Measurements from ENCODE around the gene ARF3.
A peak's percentile ranks its signal among the peaks of the same experiment; 100 is the strongest.

The ARF3 gene

DNA sequence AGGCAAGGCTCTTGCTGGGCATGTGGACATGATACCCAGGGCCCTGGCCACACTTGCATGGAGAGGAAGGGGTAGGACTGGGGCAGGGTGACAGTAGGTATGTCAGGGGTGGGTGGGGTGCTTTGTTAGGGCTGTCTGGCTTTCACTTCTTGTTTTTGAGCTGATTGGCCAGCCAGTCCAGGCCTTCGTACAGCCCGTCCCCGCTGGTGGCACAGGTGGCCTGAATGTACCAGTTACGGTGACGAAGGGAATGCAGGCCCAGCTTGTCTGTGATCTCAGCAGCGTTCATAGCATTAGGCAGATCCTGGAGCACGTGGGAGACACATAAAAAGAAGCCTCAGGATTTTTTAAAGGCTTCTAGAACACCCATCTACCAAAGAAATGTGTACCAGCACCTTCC, 18.5 kb downstream of the ARF3 start:
- FAIRE-seq (no peak), DNase-seq (ENCODE audit: insufficient read length, low spot score) (no peak)
- TF ChIP-seq, protein P1, sequence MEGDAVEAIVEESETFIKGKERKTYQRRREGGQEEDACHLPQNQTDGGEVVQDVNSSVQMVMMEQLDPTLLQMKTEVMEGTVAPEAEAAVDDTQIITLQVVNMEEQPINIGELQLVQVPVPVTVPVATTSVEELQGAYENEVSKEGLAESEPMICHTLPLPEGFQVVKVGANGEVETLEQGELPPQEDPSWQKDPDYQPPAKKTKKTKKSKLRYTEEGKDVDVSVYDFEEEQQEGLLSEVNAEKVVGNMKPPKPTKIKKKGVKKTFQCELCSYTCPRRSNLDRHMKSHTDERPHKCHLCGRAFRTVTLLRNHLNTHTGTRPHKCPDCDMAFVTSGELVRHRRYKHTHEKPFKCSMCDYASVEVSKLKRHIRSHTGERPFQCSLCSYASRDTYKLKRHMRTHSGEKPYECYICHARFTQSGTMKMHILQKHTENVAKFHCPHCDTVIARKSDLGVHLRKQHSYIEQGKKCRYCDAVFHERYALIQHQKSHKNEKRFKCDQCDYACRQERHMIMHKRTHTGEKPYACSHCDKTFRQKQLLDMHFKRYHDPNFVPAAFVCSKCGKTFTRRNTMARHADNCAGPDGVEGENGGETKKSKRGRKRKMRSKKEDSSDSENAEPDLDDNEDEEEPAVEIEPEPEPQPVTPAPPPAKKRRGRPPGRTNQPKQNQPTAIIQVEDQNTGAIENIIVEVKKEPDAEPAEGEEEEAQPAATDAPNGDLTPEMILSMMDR (IDR thresholded peaks at IDR 0.05; ENCODE audit: insufficient read depth, missing control alignments), result no peak

DNA sequence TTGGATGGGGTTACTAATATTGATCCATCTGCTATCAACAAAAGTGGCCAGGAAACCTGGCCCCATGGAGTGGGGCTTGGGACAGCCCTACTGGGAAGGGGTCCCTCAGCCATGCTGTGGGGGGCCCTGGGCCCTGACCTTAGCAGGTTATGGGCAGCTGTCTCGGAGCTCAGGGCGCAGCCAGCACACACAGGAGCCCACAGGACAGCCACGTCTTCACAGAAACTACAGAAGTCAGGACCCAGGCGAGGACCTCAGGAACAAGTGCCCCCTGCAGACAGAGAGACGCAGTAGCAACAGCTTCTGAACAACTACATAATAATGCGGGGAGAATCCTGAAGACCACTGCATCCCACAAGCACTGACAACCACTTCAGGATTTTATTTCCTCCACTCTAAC, 20.1 kb downstream of the ARF3 start:
- FAIRE-seq (no peak), DNase-seq (ENCODE audit: insufficient read length, low spot score) (no peak)

DNA sequence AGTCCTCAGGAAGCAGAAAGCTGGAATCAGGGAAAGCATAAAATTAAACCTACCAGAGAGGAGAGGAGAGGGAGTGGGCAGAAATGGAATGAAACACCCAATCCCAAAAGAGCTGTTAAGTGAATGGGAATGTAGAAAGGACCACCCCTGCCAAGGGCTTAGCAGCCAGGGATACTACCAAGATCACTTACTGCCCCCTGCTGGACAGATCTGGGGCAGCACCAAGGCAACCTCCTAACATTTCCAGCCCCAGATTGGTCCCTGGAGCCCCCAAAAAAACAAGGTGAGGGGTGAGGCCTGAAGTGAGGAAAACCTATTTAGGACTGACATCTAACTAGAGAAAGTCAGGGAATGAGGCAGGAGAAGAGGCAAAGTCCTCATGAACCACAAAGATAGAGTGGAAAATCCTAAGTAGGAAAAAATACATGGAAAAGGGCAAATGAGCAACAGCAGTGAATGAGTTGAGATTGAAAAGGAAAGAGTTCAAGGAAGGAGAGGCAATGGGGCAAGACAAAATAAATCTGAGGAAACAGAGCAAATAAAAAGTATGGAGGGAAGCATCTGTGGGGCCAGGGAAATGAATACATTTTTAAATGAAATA, 20.8 kb downstream of the ARF3 start:
- no peak for FAIRE-seq
- TF ChIP-seq, protein P1 (IDR thresholded peaks at IDR 0.05; ENCODE audit: insufficient read depth, missing control alignments), result peak; percentile 81
- DNase-seq (ENCODE audit: insufficient read length, low spot score), result peak; percentile 80

More for the DNA sequence above, 20.1 kb downstream of the ARF3 start:
- TF ChIP-seq, protein P1 (IDR thresholded peaks at IDR 0.05; ENCODE audit: insufficient read depth, missing control alignments), result no peak

DNA sequence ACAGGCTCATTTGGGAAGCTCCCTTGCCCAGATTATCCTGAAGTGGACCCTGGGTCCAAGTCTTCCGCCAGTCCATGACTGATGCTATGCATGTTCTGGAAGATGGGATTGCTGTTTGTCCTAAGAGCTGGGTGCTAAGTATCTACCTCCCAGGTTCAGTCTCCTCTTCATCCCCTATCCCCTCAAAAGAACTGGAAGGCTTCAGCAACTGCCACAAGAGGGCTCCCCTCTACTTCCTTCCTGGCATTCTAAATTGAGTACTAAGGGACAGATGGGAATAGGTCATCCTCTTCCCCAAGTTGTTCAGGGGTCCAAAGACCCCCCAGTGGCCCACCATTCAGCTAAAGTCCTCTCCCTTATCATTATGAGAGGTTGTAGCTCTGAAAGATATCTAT, 23.0 kb downstream of the ARF3 start:
- TF ChIP-seq, protein P1 (IDR thresholded peaks at IDR 0.05; ENCODE audit: insufficient read depth, missing control alignments), result peak; percentile 35
- DNase-seq (ENCODE audit: insufficient read length, low spot score), result no peak
- FAIRE-seq, result no peak

DNA sequence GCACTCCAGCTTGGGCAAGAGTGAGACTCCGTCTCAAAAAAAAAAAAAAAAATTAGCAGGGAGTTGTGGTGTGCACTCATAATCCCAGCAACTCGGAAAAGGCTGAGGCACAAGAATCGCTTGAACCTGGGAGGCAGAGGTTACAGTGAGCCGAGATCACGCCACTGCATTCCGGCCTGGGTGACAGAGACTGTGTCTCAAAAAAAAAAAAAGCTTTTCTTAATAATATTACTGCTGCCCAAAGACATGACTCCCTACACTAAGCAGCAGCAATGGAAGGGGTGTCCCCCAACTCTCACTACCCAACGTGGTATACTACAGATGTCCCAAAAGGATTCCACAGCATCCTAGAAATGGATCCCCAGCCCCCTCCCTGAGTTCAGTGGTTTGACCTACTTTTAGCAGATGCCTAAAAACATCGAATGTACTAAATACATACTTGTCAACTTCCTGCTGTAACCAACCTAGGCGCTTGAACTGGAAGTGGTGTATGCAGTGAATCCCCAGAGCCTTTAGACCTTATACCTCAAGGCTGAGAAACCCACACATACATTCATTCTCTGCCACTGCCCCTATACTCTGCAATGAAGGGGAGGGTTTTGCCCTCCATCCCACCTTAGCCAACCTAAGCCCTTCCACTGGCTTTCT, 23.5 kb downstream of the ARF3 start:
- no peak for DNase-seq (ENCODE audit: insufficient read length, low spot score)
- FAIRE-seq, result no peak

DNA sequence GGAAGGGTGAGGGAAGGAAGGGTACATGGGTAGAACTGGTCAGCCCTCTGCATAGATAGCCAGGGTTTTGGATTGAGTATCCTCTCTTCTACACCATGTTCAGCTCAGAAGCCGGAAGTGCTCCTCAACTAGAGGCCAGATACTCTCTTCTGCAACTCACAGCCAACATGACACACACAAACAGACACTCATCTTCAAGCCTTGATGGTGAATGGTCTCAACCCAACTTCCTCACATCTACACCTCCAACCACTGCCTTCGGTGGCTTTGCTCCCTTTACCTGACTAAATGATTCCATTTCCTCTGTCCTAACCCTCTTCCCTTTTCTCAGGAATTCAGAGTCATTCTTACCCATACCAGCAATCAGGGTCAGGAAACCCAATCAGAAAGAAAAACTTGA, 24.4 kb downstream of the ARF3 start:
- TF ChIP-seq, protein P1 (IDR thresholded peaks at IDR 0.05; ENCODE audit: insufficient read depth, missing control alignments), result no peak
- DNase-seq (ENCODE audit: insufficient read length, low spot score), result no peak
- no peak for FAIRE-seq

More for the DNA sequence above, 23.5 kb downstream of the ARF3 start:
- TF ChIP-seq, protein P1 (IDR thresholded peaks at IDR 0.05; ENCODE audit: insufficient read depth, missing control alignments), result no peak

DNA sequence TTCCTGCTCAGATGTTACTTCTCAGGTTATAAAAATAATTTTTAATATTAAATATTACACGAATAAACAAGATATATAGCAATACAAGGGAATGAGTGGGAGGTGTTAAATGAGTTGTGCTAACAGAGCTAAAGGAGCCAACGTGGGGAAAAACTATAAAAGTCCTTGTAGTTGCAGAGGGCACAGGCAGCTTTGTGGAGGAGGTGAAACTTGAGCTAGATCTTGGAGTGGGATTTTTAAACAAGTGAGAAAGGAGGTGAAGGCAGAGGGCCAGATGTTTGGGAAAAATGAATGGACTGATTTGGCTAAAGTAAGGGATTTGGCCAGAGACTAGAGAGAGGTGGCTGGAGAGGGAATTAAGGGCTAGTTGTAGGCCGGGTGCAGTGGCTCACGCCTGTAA, 26.8 kb downstream of the ARF3 start:
- FAIRE-seq, result no peak
- TF ChIP-seq, protein P1 (IDR thresholded peaks at IDR 0.05; ENCODE audit: insufficient read depth, missing control alignments), result no peak
- no peak for DNase-seq (ENCODE audit: insufficient read length, low spot score)

Measured in D721Med (cell line).